ENCODE measurements around the gene KCNN2. TPM values are rescaled to one million over a fixed set of nuclear protein-coding genes. Genes with fewer than 3 reads are reported as not detected.

The KCNN2 gene
- total and polyA plus RNA-seq, 4 donors = 0.09 to 4.6 (median 3.0) TPM

DNA sequence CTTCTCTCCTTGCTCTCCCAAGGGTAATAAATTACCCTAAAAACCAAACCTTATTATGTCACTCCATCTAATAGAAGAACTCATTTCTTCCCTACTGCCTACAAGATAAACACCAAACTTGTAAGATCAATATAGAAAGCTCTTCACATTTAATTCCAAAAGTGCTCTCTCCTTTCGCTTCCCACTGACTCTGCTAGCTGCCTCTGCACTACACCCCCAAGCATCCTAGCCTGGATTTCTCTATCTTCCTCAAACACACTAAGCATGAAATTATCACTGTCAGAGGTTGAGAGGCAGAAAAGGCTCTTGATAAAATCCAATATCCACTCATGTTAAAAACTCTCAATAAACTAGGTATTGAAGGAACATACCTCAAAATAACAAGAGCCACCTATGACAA is 162.4 kb downstream of the KCNN2 start:
- peaks cover 0 to 3% (median 0%) of the 10 kb centered on the region in 4 donors for H3K9me3 ChIP-seq (ENCODE audit: control insufficient read depth in 4 of 4, low read length in 3 of 4)
- WGBS = 92% methylated on average over 1 of the region's 1 CpG
- no peak overlapping the region for H3K9ac ChIP-seq (ENCODE audit: low read depth in 1 of 2, low read length in 2 of 2)
- no peaks in the 10 kb centered on the region for H3K36me3 ChIP-seq (ENCODE audit: control insufficient read depth in 4 of 4, insufficient read depth in 3 of 4, low read depth in 1 of 4, low read length in 3 of 4)
- no peaks in the 10 kb centered on the region for H3K4me1 ChIP-seq (ENCODE audit: control insufficient read depth in 4 of 4, insufficient read depth in 4 of 4, low read length in 3 of 4)
- DNase-seq (ENCODE audit: low spot score) = no peak
- TF ChIP-seq, protein P1, sequence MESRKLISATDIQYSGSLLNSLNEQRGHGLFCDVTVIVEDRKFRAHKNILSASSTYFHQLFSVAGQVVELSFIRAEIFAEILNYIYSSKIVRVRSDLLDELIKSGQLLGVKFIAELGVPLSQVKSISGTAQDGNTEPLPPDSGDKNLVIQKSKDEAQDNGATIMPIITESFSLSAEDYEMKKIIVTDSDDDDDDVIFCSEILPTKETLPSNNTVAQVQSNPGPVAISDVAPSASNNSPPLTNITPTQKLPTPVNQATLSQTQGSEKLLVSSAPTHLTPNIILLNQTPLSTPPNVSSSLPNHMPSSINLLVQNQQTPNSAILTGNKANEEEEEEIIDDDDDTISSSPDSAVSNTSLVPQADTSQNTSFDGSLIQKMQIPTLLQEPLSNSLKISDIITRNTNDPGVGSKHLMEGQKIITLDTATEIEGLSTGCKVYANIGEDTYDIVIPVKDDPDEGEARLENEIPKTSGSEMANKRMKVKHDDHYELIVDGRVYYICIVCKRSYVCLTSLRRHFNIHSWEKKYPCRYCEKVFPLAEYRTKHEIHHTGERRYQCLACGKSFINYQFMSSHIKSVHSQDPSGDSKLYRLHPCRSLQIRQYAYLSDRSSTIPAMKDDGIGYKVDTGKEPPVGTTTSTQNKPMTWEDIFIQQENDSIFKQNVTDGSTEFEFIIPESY (IDR thresholded peaks at IDR 0.05) = no peak
- TF ChIP-seq EGR1 (IDR thresholded peaks at IDR 0.05; ENCODE audit: low read depth in 2 of 2) = no peak
- no peak for TF ChIP-seq TAF1 (conservative IDR thresholded peaks at IDR 0.05)
- TF ChIP-seq, protein P2, sequence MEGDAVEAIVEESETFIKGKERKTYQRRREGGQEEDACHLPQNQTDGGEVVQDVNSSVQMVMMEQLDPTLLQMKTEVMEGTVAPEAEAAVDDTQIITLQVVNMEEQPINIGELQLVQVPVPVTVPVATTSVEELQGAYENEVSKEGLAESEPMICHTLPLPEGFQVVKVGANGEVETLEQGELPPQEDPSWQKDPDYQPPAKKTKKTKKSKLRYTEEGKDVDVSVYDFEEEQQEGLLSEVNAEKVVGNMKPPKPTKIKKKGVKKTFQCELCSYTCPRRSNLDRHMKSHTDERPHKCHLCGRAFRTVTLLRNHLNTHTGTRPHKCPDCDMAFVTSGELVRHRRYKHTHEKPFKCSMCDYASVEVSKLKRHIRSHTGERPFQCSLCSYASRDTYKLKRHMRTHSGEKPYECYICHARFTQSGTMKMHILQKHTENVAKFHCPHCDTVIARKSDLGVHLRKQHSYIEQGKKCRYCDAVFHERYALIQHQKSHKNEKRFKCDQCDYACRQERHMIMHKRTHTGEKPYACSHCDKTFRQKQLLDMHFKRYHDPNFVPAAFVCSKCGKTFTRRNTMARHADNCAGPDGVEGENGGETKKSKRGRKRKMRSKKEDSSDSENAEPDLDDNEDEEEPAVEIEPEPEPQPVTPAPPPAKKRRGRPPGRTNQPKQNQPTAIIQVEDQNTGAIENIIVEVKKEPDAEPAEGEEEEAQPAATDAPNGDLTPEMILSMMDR (IDR thresholded peaks at IDR 0.05; ENCODE audit: low read depth, low read length, missing input control) = no peak
- no peak for TF ChIP-seq RAD21 (IDR thresholded peaks at IDR 0.05)
- no peak for TF ChIP-seq JUND (IDR thresholded peaks at IDR 0.05)
- H3K27ac ChIP-seq (ENCODE audit: low read depth in 1 of 2, low read length in 2 of 2) = no peak overlapping the region
- H3K27me3 ChIP-seq (ENCODE audit: control insufficient read depth in 4 of 4, insufficient read depth in 4 of 4, low read length in 3 of 4) = peaks cover 0 to 2% (median 0%) of the 10 kb centered on the region in 4 donors
- no peak overlapping the region for H3K4me3 ChIP-seq (ENCODE audit: low read depth in 1 of 3, low read length in 3 of 3)

DNA sequence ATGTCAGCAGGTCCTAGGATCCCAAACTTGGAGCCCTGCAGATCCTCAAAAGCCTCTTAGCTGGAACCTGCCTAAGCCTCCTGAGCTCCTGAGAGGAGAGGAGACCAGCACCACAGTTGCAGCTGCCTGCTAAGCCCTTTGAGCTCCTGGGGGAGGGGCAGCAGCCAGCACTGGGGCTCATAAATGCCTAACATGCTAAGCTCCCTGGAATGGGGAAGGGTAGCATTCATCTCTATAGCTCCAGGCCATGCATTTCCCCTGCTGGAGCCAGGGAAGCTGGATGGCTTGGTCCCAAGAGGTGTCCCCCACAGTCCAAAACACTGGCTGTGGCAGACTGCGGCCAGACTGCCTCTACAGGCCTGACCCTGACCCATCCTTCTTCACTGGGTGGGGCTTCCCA is 182.7 kb downstream of the KCNN2 start:
- Histone ChIP-seq H3K9me3 (ENCODE audit: control insufficient read depth in 4 of 4, low read length in 3 of 4) (no peaks in the 10 kb centered on the region), H3K4me1 (ENCODE audit: control insufficient read depth in 4 of 4, insufficient read depth in 4 of 4, low read length in 3 of 4) (no peaks in the 10 kb centered on the region), H3K36me3 (ENCODE audit: control insufficient read depth in 4 of 4, insufficient read depth in 3 of 4, low read depth in 1 of 4, low read length in 3 of 4) (no peaks in the 10 kb centered on the region), H3K9ac (ENCODE audit: low read depth in 1 of 2, low read length in 2 of 2) (no peak overlapping the region), H3K27me3 (ENCODE audit: control insufficient read depth in 4 of 4, insufficient read depth in 4 of 4, low read length in 3 of 4) (no peaks in the 10 kb centered on the region), H3K27ac (ENCODE audit: low read depth in 1 of 2, low read length in 2 of 2) (no peak overlapping the region), H3K4me3 (ENCODE audit: low read depth in 1 of 3, low read length in 3 of 3) (no peak overlapping the region)
- no peak for DNase-seq (ENCODE audit: low spot score)
- WGBS = 84% methylated on average over 1 of the region's 1 CpG
- TF ChIP-seq FOXA1 (IDR thresholded peaks at IDR 0.05) = no peak
